Peyer's patch (tissue), 4 donors: ENCODE data around the gene CCDC12. TPM values are rescaled to one million over a fixed set of nuclear protein-coding genes. Genes with fewer than 3 reads are reported as not detected.
A peak's percentile ranks its signal among the peaks of the same experiment; 100 is the strongest.

Experiments used
- DNase-seq, 3 donors: peaks; one replicate each; pipeline ENCODE4 v3.0.0-alpha.2; 2017 to 2019
- H3K27ac ChIP-seq, 4 donors: fragments of 200-600 bp; sonication (generic); one replicate each; pipeline ENCODE4 v1.5.1; 2016 to 2019
- H3K27me3 ChIP-seq, 2 donors: fragments of 200-600 bp; sonication (generic); one replicate each; pipeline ENCODE4 v1.5.1; 2019
- H3K36me3 ChIP-seq, 3 donors: fragments of 200-600 bp; sonication (generic); one replicate each; pipeline ENCODE4 v1.5.1; 2016 to 2019
- H3K4me1 ChIP-seq, 4 donors: fragments of 200-600 bp; sonication (generic); one replicate each; pipeline ENCODE4 v1.5.1; 2016 to 2019
- H3K4me3 ChIP-seq, 4 donors: fragments of 200-600 bp; sonication (generic); 1 replicate in 3 of 4; 2 replicates in 1 of 4; pipeline ENCODE4 v1.5.1; 2016 to 2019; ENCODE audit warnings: mild to moderate bottlenecking in 1 of 4
- H3K9me3 ChIP-seq, 4 donors: fragments of 200-600 bp; sonication (generic); one replicate each; pipeline ENCODE4 v1.5.1; 2016 to 2019; ENCODE audit warnings: mild to moderate bottlenecking in 1 of 4
- CTCF ChIP-seq, 6 experiments: fragments of 450-650 bp in 4 of 6; fragments of 200-600 bp in 2 of 6; sonication (generic) in 1 of 6; IDR thresholded peaks; one replicate each; pipeline ENCODE4 v1.5.1; 2017 to 2019; ENCODE audit warnings: antibody characterized with exemption in 6 of 6, mild to moderate bottlenecking in 3 of 6, moderate library complexity in 1 of 6
- POLR2A ChIP-seq, 2 donors: fragments of 450-650 bp; IDR thresholded peaks; one replicate each; pipeline ENCODE4 v1.5.1; 2017; ENCODE audit warnings: antibody characterized with exemption in 2 of 2, mild to moderate bottlenecking in 2 of 2, moderate library complexity in 2 of 2
- total RNA-seq, 4 donors: library from RNA; depleted of rRNA; stranded (reverse); fragments of >200 nt; gene quantifications; one replicate each; pipeline ENCODE4 v1.1.0, GENCODE V29; 2016

Gene CCDC12
- total RNA-seq, 4 donors from 2014 or later, result 41.7 to 90.0 (median 59.2) TPM

GRCh38 chr3:46978381-46978780 is 1.8 kb upstream of the CCDC12 start:
- H3K4me1 ChIP-seq, result peaks cover 0 to 62% (median 18%) of the 10 kb centered on the region in 4 donors
- H3K36me3 ChIP-seq, result no peaks in the 10 kb centered on the region
- peak overlapping the region; percentile 83 to 93 (median 92) for H3K27ac ChIP-seq
- peak in 1 of 3 donors; percentile 47 for DNase-seq
- H3K9me3 ChIP-seq, result no peaks in the 10 kb centered on the region
- H3K27me3 ChIP-seq, result no peaks in the 10 kb centered on the region
- TF ChIP-seq POLR2A (IDR thresholded peaks at IDR 0.05), result no peak
- no peak for TF ChIP-seq CTCF (IDR thresholded peaks at IDR 0.05)
- H3K4me3 ChIP-seq, result peak overlapping the region in 2 of 4 donors; percentile 76 to 89

- H3K4me3 ChIP-seq, result no peak overlapping the region
- TF ChIP-seq CTCF (IDR thresholded peaks at IDR 0.05), result no peak
- no peak for TF ChIP-seq POLR2A (IDR thresholded peaks at IDR 0.05)
- peak overlapping the region in 3 of 4 donors; percentile 73 to 93 (median 87) for H3K27ac ChIP-seq
- no peaks in the 10 kb centered on the region for H3K36me3 ChIP-seq
- no peak for DNase-seq
- no peaks in the 10 kb centered on the region for H3K9me3 ChIP-seq
- H3K4me1 ChIP-seq, result peaks cover 0 to 62% (median 18%) of the 10 kb centered on the region in 4 donors
- H3K27me3 ChIP-seq, result no peaks in the 10 kb centered on the region
These were observed 1.3 kb upstream of the CCDC12 start for GRCh38 chr3:46977811-46978195.

- Histone ChIP-seq H3K27me3 (no peaks in the 10 kb centered on the region), H3K4me3 (peak overlapping the region in 2 of 4 donors; percentile 72 to 83), H3K36me3 (no peaks in the 10 kb centered on the region), H3K4me1 (peaks cover 9 to 66% (median 28%) of the 10 kb centered on the region in 4 donors), H3K27ac (peak overlapping the region in 1 of 4 donors; percentile 93), H3K9me3 (no peaks in the 10 kb centered on the region)
- TF ChIP-seq CTCF (IDR thresholded peaks at IDR 0.05), result no peak
- no peak for TF ChIP-seq POLR2A (IDR thresholded peaks at IDR 0.05)
- no peak for DNase-seq
These were observed 1.9 kb downstream of the CCDC12 start for GRCh38 chr3:46974421-46975171.

GRCh38 chr3:46972396-46972795 is 4.1 kb downstream of the CCDC12 start:
- Histone ChIP-seq H3K27ac (peak overlapping the region in 1 of 4 donors; percentile 49), H3K4me1 (peaks cover 12 to 73% (median 26%) of the 10 kb centered on the region in 4 donors), H3K9me3 (no peaks in the 10 kb centered on the region), H3K36me3 (no peaks in the 10 kb centered on the region), H3K4me3 (no peak overlapping the region), H3K27me3 (no peaks in the 10 kb centered on the region)
- TF ChIP-seq POLR2A (IDR thresholded peaks at IDR 0.05) (no peak), CTCF (IDR thresholded peaks at IDR 0.05) (no peak)
- no peak for DNase-seq

DNA sequence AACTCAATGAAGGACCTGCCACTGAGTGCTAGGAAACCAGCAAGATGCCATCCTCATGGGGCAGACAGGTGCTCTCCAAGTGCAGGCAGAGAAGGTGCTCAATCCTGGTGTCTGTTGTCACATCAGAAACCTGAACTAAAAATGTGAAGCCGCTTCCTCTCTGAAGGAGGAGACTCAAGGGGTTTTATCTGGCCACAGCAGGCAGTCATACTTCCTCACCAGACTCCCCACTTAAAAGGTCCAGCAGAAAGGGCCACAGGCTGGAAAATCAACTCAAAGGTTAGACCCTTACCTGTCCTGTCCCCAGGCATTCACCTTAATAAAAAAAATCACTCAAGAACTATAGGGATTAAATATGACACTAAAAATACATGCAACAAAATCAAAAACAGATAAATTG is 4.8 kb downstream of the CCDC12 start:
- no peak for DNase-seq
- Histone ChIP-seq H3K9me3 (no peaks in the 10 kb centered on the region), H3K36me3 (no peaks in the 10 kb centered on the region), H3K27ac (peak overlapping the region in 2 of 4 donors; percentile 49 to 66), H3K27me3 (no peaks in the 10 kb centered on the region), H3K4me3 (no peak overlapping the region), H3K4me1 (peaks cover 12 to 75% (median 29%) of the 10 kb centered on the region in 4 donors)
- TF ChIP-seq CTCF (IDR thresholded peaks at IDR 0.05) (no peak), POLR2A (IDR thresholded peaks at IDR 0.05) (no peak)
